ENCODE results near the gene TCERG1L.
"Not testable (repeated sequence)": the region's sequence is repeated elsewhere in the genome, so short reads cannot be mapped to it uniquely, and the experiment has no call there.

TCERG1L gene

GRCh38 chr10:131181456-131181855 lies 130.1 kb downstream of the TCERG1L start:
- DNase-seq: no peak

GRCh38 chr10:131180740-131181415 lies 130.6 kb downstream of the TCERG1L start:
- DNase-seq: no peak

- DNase-seq: no peak
These were observed 131.4 kb downstream of the TCERG1L start for GRCh38 chr10:131180086-131180485.

- no peak for DNase-seq
These were observed 132.2 kb downstream of the TCERG1L start for GRCh38 chr10:131179361-131179760.

GRCh38 chr10:131178521-131179331 lies 132.8 kb downstream of the TCERG1L start:
- DNase-seq: no peak

GRCh38 chr10:131177431-131178327 lies 133.8 kb downstream of the TCERG1L start:
- no peak for DNase-seq

GRCh38 chr10:131176907-131177306 lies 134.6 kb downstream of the TCERG1L start:
- no peak for DNase-seq

GRCh38 chr10:131176324-131176723 lies 135.2 kb downstream of the TCERG1L start:
- DNase-seq: not testable (repeated sequence)

- no peak for DNase-seq
These were observed 135.6 kb downstream of the TCERG1L start for GRCh38 chr10:131175891-131176290.

GRCh38 chr10:131174651-131175540 lies 136.6 kb downstream of the TCERG1L start:
- DNase-seq: no peak

GRCh38 chr10:131174211-131174565 lies 137.3 kb downstream of the TCERG1L start:
- DNase-seq: no peak

GRCh38 chr10:131173484-131174210 lies 137.9 kb downstream of the TCERG1L start:
- no peak for DNase-seq

GRCh38 chr10:131172433-131172832 lies 139.1 kb downstream of the TCERG1L start:
- DNase-seq: no peak

GRCh38 chr10:131169146-131169545 lies 142.4 kb downstream of the TCERG1L start:
- no peak for DNase-seq

- DNase-seq: no peak
These were observed 143.2 kb downstream of the TCERG1L start for GRCh38 chr10:131168238-131168875.

- no peak for DNase-seq
These were observed 144.3 kb downstream of the TCERG1L start for GRCh38 chr10:131167036-131167860.

- DNase-seq: no peak
These were observed 145.0 kb downstream of the TCERG1L start for GRCh38 chr10:131166486-131166885.

- no peak for DNase-seq
These were observed 146.4 kb downstream of the TCERG1L start for GRCh38 chr10:131165092-131165491.

- DNase-seq: no peak
These were observed 148.4 kb downstream of the TCERG1L start for GRCh38 chr10:131162866-131163843.
